OCI-LY7 (cell line): ENCODE measurements around the gene MYO16.

Source experiments
- EZH2phosphoT487 ChIP-seq: fragments of 200-600 bp; sonication (generic); IDR thresholded peaks from 2 replicates; pipeline ENCODE4 v1.6.1; 2018; ENCODE audit warnings: low read depth, borderline replicate concordance, mild to moderate bottlenecking, mixed run types, antibody characterized with exemption, low read length, moderate library complexity, mixed read lengths
- TF ChIP-seq, protein P1 (sequence below): fragments of 200-600 bp; sonication (generic); conservative IDR thresholded peaks from 2 replicates; pipeline ENCODE4 v1.5.1; 2014; ENCODE audit warnings: mild to moderate bottlenecking, antibody characterized with exemption, low read length, moderate library complexity, mixed read lengths

- TF ChIP-seq, protein P1, sequence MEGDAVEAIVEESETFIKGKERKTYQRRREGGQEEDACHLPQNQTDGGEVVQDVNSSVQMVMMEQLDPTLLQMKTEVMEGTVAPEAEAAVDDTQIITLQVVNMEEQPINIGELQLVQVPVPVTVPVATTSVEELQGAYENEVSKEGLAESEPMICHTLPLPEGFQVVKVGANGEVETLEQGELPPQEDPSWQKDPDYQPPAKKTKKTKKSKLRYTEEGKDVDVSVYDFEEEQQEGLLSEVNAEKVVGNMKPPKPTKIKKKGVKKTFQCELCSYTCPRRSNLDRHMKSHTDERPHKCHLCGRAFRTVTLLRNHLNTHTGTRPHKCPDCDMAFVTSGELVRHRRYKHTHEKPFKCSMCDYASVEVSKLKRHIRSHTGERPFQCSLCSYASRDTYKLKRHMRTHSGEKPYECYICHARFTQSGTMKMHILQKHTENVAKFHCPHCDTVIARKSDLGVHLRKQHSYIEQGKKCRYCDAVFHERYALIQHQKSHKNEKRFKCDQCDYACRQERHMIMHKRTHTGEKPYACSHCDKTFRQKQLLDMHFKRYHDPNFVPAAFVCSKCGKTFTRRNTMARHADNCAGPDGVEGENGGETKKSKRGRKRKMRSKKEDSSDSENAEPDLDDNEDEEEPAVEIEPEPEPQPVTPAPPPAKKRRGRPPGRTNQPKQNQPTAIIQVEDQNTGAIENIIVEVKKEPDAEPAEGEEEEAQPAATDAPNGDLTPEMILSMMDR, result no peak
- no peak for TF ChIP-seq EZH2phosphoT487
Measured at GRCh38 chr13:108943842-108944241, 314.4 kb downstream of the MYO16 start.
